H1 (cell line): ENCODE measurements around the gene COL4A2. TPM values are rescaled to one million over a fixed set of nuclear protein-coding genes. Genes with fewer than 3 reads are reported as not detected.

Experiments
- CTCF ChIA-PET: fragments of 300-600 bp; sonication (Branson Sonifier 250); formaldehyde crosslinking; loops from one replicate; lab custom pipeline; 2021; ENCODE audit not compliant: partially characterized antibody; lab: Charles Lee
- POLR2A ChIA-PET: fragments of 300-600 bp; sonication (Branson Sonifier 250); formaldehyde crosslinking; loops from one replicate; lab custom pipeline; 2021; ENCODE audit warnings: inconsistent platforms; ENCODE audit not compliant: partially characterized antibody; lab: Charles Lee
- DNase-seq, 2 experiments: peaks; one replicate each; pipeline versions ENCODE4 v3.0.0 to v3.0.0-alpha.2; 2010 to 2022; ENCODE audit warnings: low spot score in 2 of 2, low read depth in 1 of 2, mixed read lengths in 1 of 2
- FAIRE-seq: peaks from 2 replicates; lab custom pipeline; 2011; peaks lifted over from hg19 to GRCh38; lab: Jason Lieb, UNC
- H2AFZ ChIP-seq: 2 replicates; pipeline ENCODE4 v1.8.1; 2012; ENCODE audit warnings: low read length, inconsistent platforms
- H2AK5ac ChIP-seq: 2 replicates; pipeline ENCODE4 v1.6.1; 2013; ENCODE audit warnings: low read depth, low read length
- H2BK120ac ChIP-seq: replicated peaks from 2 replicates; pipeline ENCODE3; 2013; ENCODE audit warnings: low read depth, low read length, inconsistent platforms
- H2BK12ac ChIP-seq: 2 replicates; pipeline ENCODE4 v1.6.1; 2013; ENCODE audit warnings: low read depth, low read length
- H2BK15ac ChIP-seq: 2 replicates; pipeline ENCODE4 v1.6.1; 2013; ENCODE audit warnings: low read length
- H2BK20ac ChIP-seq: 2 replicates; pipeline ENCODE4 v1.6.1; 2013; ENCODE audit warnings: low read length
- H2BK5ac ChIP-seq: 2 replicates; pipeline ENCODE4 v1.6.1; 2013; ENCODE audit warnings: low read depth, low read length
- H3K14ac ChIP-seq: 2 replicates; pipeline ENCODE4 v1.6.1; 2013; ENCODE audit warnings: inconsistent platforms; ENCODE audit not compliant: insufficient read length
- H3K18ac ChIP-seq: 2 replicates; pipeline ENCODE4 v1.6.1; 2013; ENCODE audit warnings: low read length; ENCODE audit errors: extremely low read depth
- H3K23ac ChIP-seq: 2 replicates; pipeline ENCODE4 v1.6.1; 2013; ENCODE audit warnings: inconsistent platforms; ENCODE audit not compliant: insufficient read length
- H3K23me2 ChIP-seq: 2 replicates; pipeline ENCODE4 v1.6.1; 2013; ENCODE audit warnings: low read depth, low read length
- H3K27ac ChIP-seq: 2 replicates; pipeline ENCODE4 v1.6.1; 2011; ENCODE audit warnings: low read depth, low read length, inconsistent platforms
- H3K27me3 ChIP-seq, 4 experiments: replicated peaks in 1 of 4; 1 replicate in 1 of 4; 2 replicates in 3 of 4; pipeline versions ENCODE4 v1.6.1 to v1.8.1; 2011 to 2013; ENCODE audit warnings: low read length in 3 of 4, mild to moderate bottlenecking in 3 of 4, inconsistent platforms in 2 of 4, mixed read lengths in 2 of 4, moderate library complexity in 1 of 4; ENCODE audit not compliant: control insufficient read depth in 3 of 4, insufficient read depth in 3 of 4; ENCODE audit errors: extremely low read depth in 1 of 4
- H3K36me3 ChIP-seq, 4 experiments: 2 replicates each; pipeline versions ENCODE4 v1.6.1 to v1.8.1; 2011 to 2013; ENCODE audit warnings: mild to moderate bottlenecking in 4 of 4, low read length in 3 of 4, moderate library complexity in 2 of 4, control low read depth in 1 of 4, inconsistent platforms in 1 of 4; ENCODE audit not compliant: insufficient read depth in 4 of 4, control insufficient read depth in 2 of 4
- H3K4ac ChIP-seq: replicated peaks from 2 replicates; pipeline ENCODE3; 2013; ENCODE audit warnings: low read length, low read depth, mixed read lengths, inconsistent platforms; ENCODE audit not compliant: insufficient read length
- H3K4me1 ChIP-seq, 4 experiments: replicated peaks in 1 of 4; 1 replicate in 1 of 4; 2 replicates in 3 of 4; pipeline versions ENCODE4 v1.6.1 to v1.8.1; 2011 to 2013; ENCODE audit warnings: low read length in 3 of 4, inconsistent platforms in 2 of 4, mixed read lengths in 1 of 4; ENCODE audit not compliant: insufficient read depth in 4 of 4, control insufficient read depth in 3 of 4
- H3K4me2 ChIP-seq, 2 experiments: 2 replicates each; pipeline versions ENCODE4 v1.6.1 to v1.8.1; 2011 to 2013; ENCODE audit warnings: low read depth in 2 of 2, low read length in 2 of 2, control low read depth in 1 of 2, inconsistent platforms in 1 of 2, mild to moderate bottlenecking in 1 of 2; ENCODE audit not compliant: insufficient read depth in 1 of 2
- H3K4me3 ChIP-seq, 4 experiments: fragments of 200-600, 300-600 bp in 1 of 4; sonication (generic), shearing (Covaris generic), sonication (Bioruptor Twin) in 1 of 4; 2 replicates each; pipeline versions ENCODE4 v1.5.1 to v1.8.1; 2011 to 2016; ENCODE audit warnings: low read length in 4 of 4, low read depth in 3 of 4, control low read depth in 2 of 4, inconsistent platforms in 2 of 4, mild to moderate bottlenecking in 2 of 4, mixed read lengths in 1 of 4, moderate library complexity in 1 of 4; ENCODE audit not compliant: insufficient read depth in 2 of 4; ENCODE audit errors: extremely low read depth in 1 of 4
- H3K56ac ChIP-seq: replicated peaks from 2 replicates; pipeline ENCODE3; 2013; ENCODE audit warnings: low read depth, mild to moderate bottlenecking, mixed read lengths, low read length, inconsistent platforms; ENCODE audit not compliant: insufficient read length
- H3K79me1 ChIP-seq: 2 replicates; pipeline ENCODE4 v1.6.1; 2013; ENCODE audit warnings: low read depth, low read length, control low read depth
- H3K79me2 ChIP-seq, 2 experiments: 2 replicates each; pipeline versions ENCODE4 v1.6.1 to v1.8.1; 2012 to 2013; ENCODE audit warnings: low read length in 2 of 2, mild to moderate bottlenecking in 2 of 2, inconsistent platforms in 1 of 2; ENCODE audit not compliant: insufficient read depth in 2 of 2, control insufficient read depth in 1 of 2
- H3K9ac ChIP-seq, 4 experiments: replicated peaks in 1 of 4; 1 replicate in 1 of 4; 2 replicates in 3 of 4; pipeline versions ENCODE4 v1.6.1 to v1.8.1; 2011 to 2013; ENCODE audit warnings: low read depth in 3 of 4, low read length in 3 of 4, control low read depth in 2 of 4, mild to moderate bottlenecking in 2 of 4, moderate library complexity in 2 of 4, inconsistent platforms in 1 of 4; ENCODE audit errors: extremely low read depth in 1 of 4
- H3K9me3 ChIP-seq, 2 experiments: 2 replicates each; pipeline versions ENCODE4 v1.6.1 to v1.8.1; 2012 to 2013; ENCODE audit warnings: mild to moderate bottlenecking in 2 of 2, moderate library complexity in 2 of 2, control low read depth in 1 of 2, inconsistent platforms in 1 of 2, low read depth in 1 of 2, low read length in 1 of 2, mixed read lengths in 1 of 2; ENCODE audit not compliant: insufficient read depth in 2 of 2
- H4K20me1 ChIP-seq, 2 experiments: replicated peaks in 1 of 2; 2 replicates each; pipeline versions ENCODE3 to v1.8.1; 2011 to 2013; ENCODE audit warnings: inconsistent platforms in 2 of 2, low read length in 2 of 2, mild to moderate bottlenecking in 1 of 2; ENCODE audit not compliant: insufficient read depth in 2 of 2, control insufficient read depth in 1 of 2
- H4K5ac ChIP-seq: 2 replicates; pipeline ENCODE4 v1.6.1; 2013; ENCODE audit warnings: low read length, low read depth, mixed read lengths, inconsistent platforms; ENCODE audit not compliant: insufficient read length
- H4K8ac ChIP-seq: 2 replicates; pipeline ENCODE4 v1.8.0; 2013; ENCODE audit warnings: mild to moderate bottlenecking, moderate library complexity, low read length, inconsistent platforms; ENCODE audit not compliant: insufficient read depth; ENCODE audit errors: extremely low read depth
- H4K91ac ChIP-seq: replicated peaks from 2 replicates; pipeline ENCODE3; 2013; ENCODE audit warnings: low read length, mixed read lengths, inconsistent platforms; ENCODE audit not compliant: insufficient read length
- ASH2L ChIP-seq: fragments of 200-600, 300-600 bp; sonication (generic); IDR thresholded peaks from one replicate; pipeline ENCODE4 v1.7.1; 2017; ENCODE audit warnings: low read length
- JUND ChIP-seq: IDR thresholded peaks from 2 replicates; pipeline ENCODE4 v1.6.1; 2011; ENCODE audit warnings: mild to moderate bottlenecking, improper control_type of control experiment, low read length
- POLR2AphosphoS5 ChIP-seq: IDR thresholded peaks from 2 replicates; pipeline ENCODE4 v1.6.1; 2011; ENCODE audit warnings: low read depth, low read length
- RNF2 ChIP-seq: fragments of 200-900, 300-1000 bp; sonication (generic); IDR thresholded peaks from 2 replicates; pipeline ENCODE4 v1.7.1; 2016; ENCODE audit warnings: borderline replicate concordance, low read depth, mild to moderate bottlenecking, antibody characterized with exemption, low read length; ENCODE audit not compliant: poor library complexity, severe bottlenecking; ENCODE audit errors: missing control alignments
- SIN3A ChIP-seq, 2 experiments: IDR thresholded peaks in 1 of 2; conservative IDR thresholded peaks in 1 of 2; 2 replicates each; pipeline ENCODE4 v1.6.1; 2011 to 2012; ENCODE audit warnings: low read length in 2 of 2, improper control_type of control experiment in 1 of 2, low read depth in 1 of 2, mild to moderate bottlenecking in 1 of 2
- SP2 ChIP-seq: IDR thresholded peaks from 2 replicates; pipeline ENCODE4 v1.6.1; 2012; ENCODE audit warnings: mild to moderate bottlenecking, low read length, inconsistent platforms
- TAF1 ChIP-seq: IDR thresholded peaks from 2 replicates; pipeline ENCODE4 v1.6.1; 2011; ENCODE audit warnings: mild to moderate bottlenecking, low read depth, low read length
- TEAD4 ChIP-seq: IDR thresholded peaks from 2 replicates; pipeline ENCODE4 v1.6.1; 2012; ENCODE audit warnings: low read depth, low read length, inconsistent platforms, mixed read lengths
- WGBS, 2 experiments: shearing (Covaris generic) in 1 of 2; methylation state at CpG; one replicate each; pipeline versions ENCODE4 v1.1.6 to v1.1.7; 2013 to 2015; ENCODE audit warnings: low lambda C conversion rate in 2 of 2, mixed read lengths in 2 of 2, inconsistent platforms in 1 of 2, low coverage in 1 of 2, missing lambda C conversion rate in 1 of 2; ENCODE audit not compliant: insufficient replicate concordance in 2 of 2, insufficient coverage in 1 of 2, insufficient read length in 1 of 2; ENCODE audit errors: extremely low coverage in 1 of 2, missing lambda C conversion rate in 1 of 2; 5-methylcytosine and 5-hydroxymethylcytosine counted together
- polyA plus RNA-seq, 7 experiments: library from polyadenylated mRNA; depleted of rRNA in 3 of 7; stranded (reverse) in 5 of 7; unstranded in 2 of 7; fragments of >200 nt in 5 of 7; fragments of 200-250 nt in 2 of 7; gene quantifications; 1 replicate in 5 of 7; 2 replicates in 1 of 7; 4 replicates in 1 of 7; pipeline versions ENCODE4 v1.2.1 to v1.2.3, GENCODE V29; 2011 to 2013; ENCODE audit warnings: missing spikeins in 2 of 7, mixed read lengths in 2 of 7
- total RNA-seq: library from RNA; stranded (reverse); fragmentation: NEBNext Ultra II Directional; extraction: Animal tissue kit (Norgen Biotek cat#: 25700); gene quantifications from 2 replicates; pipeline ENCODE4 v1.2.1, GENCODE V29; 2021
- TF ChIP-seq, protein P1 (sequence below), 3 experiments: IDR thresholded peaks; 1 replicate in 2 of 3; 2 replicates in 1 of 3; pipeline versions ENCODE4 v1.5.1 to v1.6.1; 2011; ENCODE audit warnings: low read length in 3 of 3, mild to moderate bottlenecking in 3 of 3, inconsistent platforms in 2 of 3, low read depth in 1 of 3, moderate library complexity in 1 of 3; ENCODE audit not compliant: insufficient read depth in 1 of 3; ENCODE audit errors: control extremely low read depth in 1 of 3

COL4A2 gene
- total and polyA plus RNA-seq, 2 of the 8 experiments (the other 6 are each of a cell fraction or from before 2014, with no cell fraction given) = 80.4 to 87.3 TPM

DNA sequence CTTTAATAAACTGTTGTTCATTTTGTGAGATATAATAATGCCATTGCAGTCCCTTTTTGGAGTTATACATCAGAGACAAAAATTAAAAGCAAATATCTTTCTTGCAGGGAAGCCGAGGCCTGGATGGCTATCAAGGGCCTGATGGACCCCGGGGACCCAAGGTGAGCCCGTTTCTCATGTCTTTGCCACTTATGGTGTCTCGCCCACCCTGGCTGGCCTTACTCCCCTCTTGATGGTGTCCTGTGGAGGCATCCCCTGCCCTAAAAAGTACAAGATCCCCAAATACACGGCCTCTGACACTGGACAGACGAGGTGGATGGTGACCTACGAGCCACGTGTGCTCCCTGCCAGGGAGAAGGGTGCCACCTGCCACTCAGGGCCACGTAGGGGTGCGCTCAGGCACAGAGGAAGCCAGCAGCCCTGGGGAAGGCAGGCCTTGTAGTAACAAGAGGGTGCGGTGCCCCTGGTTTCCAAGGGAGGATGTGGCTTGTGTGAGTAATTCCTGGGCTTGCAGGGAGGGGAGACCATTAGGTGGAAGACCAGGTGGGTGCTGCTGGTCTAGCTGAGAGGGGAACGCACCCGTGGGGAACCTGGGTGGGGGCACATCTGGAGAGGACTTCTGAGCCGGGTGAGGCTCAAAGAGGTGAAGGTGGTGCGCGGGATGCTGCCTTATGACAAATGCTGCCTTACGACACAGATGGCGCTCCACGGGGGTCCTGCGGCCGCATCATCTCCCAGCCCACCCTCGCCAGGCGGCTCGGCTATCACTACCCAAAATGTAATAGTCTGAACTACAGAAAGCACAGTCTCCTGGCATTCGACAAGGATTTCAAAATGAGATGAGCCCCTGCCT lies 138.9 kb downstream of the COL4A2 start:
- 96% methylated on average over 25 of the region's 25 CpGs; no CpG with 5 or more reads in 1 of the 2 experiments for WGBS, 2 experiments
- Histone ChIP-seq H2AK5ac (no peak overlapping the region), H4K5ac (no peak overlapping the region), H3K79me2 (no peaks in the 10 kb centered on the region), H4K20me1 (no peaks in the 10 kb centered on the region), H3K23me2 (no peaks in the 10 kb centered on the region), H3K23ac (no peak overlapping the region), H3K4me3 (no peak overlapping the region), H2BK5ac (no peak overlapping the region), H3K18ac (no peak overlapping the region), H3K79me1 (no peaks in the 10 kb centered on the region), H3K27me3 (no peaks in the 10 kb centered on the region), H3K4ac (no peak overlapping the region), H2BK12ac (no peak overlapping the region), H3K4me1 (no peaks in the 10 kb centered on the region; a peak in 1 of 7 replicates), H3K56ac (no peak overlapping the region), H2BK15ac (no peak overlapping the region), H2BK120ac (no peak overlapping the region), H3K27ac (no peak overlapping the region), H3K36me3 (peaks cover 0 to 4% (median 0%) of the 10 kb centered on the region in 4 experiments; a peak in 4 of 8 replicates), H3K4me2 (no peak overlapping the region), H4K91ac (no peak overlapping the region), H3K9me3 (no peaks in the 10 kb centered on the region), H3K14ac (no peak overlapping the region), H2BK20ac (no peak overlapping the region), H4K8ac (no peak overlapping the region), H3K9ac (no peak overlapping the region), H2AFZ (no peak overlapping the region)
- FAIRE-seq = no peak
- ChIA-PET CTCF (interaction anchor here (1.1 kb wide), 1 partner anchor 10 kb away, joined by 5 read pairs; no protein-coding TSS in a partner anchor), POLR2A (no interaction called here)
- DNase-seq = no peak
- TF ChIP-seq, protein P1, sequence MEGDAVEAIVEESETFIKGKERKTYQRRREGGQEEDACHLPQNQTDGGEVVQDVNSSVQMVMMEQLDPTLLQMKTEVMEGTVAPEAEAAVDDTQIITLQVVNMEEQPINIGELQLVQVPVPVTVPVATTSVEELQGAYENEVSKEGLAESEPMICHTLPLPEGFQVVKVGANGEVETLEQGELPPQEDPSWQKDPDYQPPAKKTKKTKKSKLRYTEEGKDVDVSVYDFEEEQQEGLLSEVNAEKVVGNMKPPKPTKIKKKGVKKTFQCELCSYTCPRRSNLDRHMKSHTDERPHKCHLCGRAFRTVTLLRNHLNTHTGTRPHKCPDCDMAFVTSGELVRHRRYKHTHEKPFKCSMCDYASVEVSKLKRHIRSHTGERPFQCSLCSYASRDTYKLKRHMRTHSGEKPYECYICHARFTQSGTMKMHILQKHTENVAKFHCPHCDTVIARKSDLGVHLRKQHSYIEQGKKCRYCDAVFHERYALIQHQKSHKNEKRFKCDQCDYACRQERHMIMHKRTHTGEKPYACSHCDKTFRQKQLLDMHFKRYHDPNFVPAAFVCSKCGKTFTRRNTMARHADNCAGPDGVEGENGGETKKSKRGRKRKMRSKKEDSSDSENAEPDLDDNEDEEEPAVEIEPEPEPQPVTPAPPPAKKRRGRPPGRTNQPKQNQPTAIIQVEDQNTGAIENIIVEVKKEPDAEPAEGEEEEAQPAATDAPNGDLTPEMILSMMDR (IDR thresholded peaks at IDR 0.05; ENCODE audit: control extremely low read depth in 1 of 3, insufficient read depth in 1 of 3, low read depth in 1 of 3, low read length in 3 of 3) = no peak
- TF ChIP-seq TEAD4 (no peak), POLR2AphosphoS5 (no peak), TAF1 (no peak), JUND (no peak), RNF2 (no peak), ASH2L (no peak), SP2 (no peak), SIN3A (conservative IDR thresholded peaks at IDR 0.05 in 1 of 2, IDR thresholded peaks at IDR 0.05 in 1 of 2; ENCODE audit: low read depth in 1 of 2, low read length in 2 of 2) (no peak)
